Loucy (cell line): ENCODE data around the gene MOV10L1.

ENCODE experiments used
- CTCF ChIP-seq: fragments of 200-600 bp; sonication (generic); conservative IDR thresholded peaks from 2 replicates; pipeline ENCODE4 v1.5.1; 2014; ENCODE audit warnings: mild to moderate bottlenecking, antibody characterized with exemption, low read length
- EZH2phosphoT487 ChIP-seq: fragments of 200-600 bp; IDR thresholded peaks from 2 replicates; pipeline ENCODE4 v1.6.1; 2018; ENCODE audit warnings: antibody characterized with exemption, mild to moderate bottlenecking, moderate library complexity, borderline replicate concordance

DNA sequence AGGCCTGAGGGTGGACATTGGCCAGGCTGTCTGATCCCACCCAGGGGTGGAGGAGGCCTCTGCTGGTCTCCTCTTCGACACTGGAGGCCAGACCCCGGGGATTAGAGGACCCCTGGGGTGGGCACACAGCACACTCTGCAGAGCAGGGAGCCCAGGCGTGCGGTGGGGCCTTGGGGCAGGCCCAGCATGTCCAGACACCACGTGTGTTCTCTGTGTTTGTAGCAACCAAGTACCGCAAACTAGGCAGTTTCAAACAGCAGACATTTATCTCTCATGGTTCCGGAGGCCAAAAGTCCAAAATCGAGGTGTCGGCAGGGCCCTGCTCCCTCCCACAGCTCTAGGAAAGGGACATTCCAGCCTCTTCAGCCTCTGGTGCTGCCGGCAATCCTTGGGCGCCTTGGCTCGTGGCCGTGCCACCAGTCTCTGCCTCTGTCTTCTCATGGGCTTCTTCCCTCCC is 82.2 kb downstream of the MOV10L1 start:
- TF ChIP-seq CTCF (no peak), EZH2phosphoT487 (no peak)
